Measurements from ENCODE around the gene DLX2.

DLX2 gene

DNA sequence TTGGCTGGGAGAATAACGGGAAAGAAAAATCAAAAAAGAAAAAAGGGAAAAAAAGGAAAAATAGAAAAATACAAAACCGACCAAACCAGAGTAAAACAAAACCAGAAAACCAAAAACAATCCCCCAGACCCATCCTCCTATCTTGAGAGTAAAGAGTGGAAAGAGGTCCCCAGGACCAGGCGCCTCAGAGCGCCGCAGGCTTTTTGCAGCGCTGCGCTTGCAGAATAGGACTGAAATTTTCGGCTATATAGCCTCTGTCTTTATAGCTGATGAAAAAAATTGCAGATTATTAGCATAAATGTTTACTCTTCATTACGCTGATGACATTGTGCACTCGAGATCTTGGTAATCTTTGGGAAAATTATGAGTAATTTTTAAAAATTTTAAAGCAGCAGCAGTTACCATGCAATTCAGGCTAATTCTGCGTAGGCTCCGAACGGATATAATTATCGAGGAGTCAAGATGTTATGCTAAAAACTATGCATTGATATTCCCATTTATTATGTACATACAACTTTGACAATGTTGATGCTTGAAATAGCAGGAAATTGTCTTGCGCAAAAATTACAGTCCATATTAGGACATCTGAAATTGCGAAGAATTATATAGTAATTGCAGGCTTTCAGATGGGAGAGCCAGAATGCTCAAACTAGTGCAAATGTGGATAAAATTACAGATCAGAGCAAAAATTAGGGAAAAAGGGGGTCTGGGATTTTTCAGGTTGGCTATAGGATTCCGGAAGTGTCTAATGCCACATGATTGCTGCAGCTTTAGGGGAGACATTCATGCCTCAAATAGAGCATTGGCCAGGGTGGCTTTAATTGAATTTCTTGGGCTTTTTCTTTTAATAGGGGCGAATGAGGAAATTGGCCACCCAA lies 9.0 kb downstream of the DLX2 start:
- no peak for DNase-seq

DNA sequence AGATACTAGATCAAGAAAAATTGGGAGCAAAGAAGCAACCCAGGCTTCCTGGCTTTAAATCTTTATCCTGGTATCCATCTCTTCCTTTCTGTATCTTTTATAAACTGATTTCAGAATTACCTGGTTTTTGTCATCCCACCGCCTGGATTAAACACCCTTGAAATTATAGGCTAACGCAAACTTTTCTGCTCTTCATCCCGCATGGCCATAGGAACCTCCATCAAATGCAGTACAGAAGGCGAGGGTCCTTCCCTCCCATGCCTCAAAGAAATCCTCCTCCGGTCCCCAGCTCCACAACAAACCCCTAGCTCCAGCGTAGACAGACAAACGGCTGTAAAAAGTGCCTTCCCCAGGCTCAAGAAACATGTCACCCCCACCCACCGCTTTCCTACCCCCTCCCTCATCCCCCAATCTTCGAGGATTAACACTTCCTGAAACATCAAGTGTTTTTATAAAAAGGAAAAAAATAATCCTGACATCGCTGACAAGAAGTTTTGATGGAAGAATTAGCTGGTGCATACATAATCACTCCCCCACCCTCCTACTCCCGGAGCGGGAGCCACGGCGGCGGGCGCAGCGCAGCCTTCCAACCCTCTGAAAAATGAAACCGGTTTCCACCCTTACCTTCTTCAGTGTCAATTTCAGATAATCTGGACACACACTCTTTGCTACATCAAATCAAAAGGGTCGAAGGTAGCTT lies 9.8 kb downstream of the DLX2 start:
- no peak for DNase-seq

DNA sequence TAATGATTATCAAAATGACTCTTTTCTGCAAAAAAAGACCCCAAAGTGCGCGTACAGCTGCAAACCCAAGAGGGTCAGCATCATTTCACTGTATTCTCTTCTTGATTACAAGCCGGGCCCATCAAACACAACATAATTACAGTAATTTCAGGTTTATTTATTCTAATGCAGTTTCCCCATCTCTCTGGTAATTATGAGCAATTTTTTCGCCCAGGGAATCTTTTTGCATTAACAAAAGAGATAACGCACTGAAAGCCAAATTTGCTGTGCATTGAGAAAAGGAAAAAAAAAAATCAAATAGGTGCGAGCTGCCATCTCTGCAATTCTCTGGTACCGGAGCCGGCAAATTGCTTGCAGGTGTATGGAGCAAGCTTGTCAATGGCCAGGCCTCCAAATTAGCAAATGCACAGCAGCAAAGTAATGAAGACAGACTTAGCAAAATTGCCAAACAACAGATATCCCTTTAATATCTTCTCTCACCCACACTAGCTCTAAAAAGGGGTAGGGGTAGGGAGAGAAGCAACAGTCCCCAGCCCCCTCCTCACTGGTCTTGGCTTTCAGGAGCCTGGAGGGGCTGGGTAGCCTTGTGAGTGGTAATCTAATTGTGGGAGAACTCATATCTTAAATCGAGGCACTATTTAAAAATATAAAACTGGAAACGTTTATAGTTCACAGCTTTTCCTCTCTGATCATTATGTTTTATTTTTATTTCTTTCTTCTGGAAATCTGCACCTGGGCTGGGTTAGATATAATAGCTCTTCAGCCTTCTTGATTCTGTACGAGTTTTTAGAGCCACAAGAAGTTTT lies 10.7 kb downstream of the DLX2 start:
- DNase-seq = no peak

DNA sequence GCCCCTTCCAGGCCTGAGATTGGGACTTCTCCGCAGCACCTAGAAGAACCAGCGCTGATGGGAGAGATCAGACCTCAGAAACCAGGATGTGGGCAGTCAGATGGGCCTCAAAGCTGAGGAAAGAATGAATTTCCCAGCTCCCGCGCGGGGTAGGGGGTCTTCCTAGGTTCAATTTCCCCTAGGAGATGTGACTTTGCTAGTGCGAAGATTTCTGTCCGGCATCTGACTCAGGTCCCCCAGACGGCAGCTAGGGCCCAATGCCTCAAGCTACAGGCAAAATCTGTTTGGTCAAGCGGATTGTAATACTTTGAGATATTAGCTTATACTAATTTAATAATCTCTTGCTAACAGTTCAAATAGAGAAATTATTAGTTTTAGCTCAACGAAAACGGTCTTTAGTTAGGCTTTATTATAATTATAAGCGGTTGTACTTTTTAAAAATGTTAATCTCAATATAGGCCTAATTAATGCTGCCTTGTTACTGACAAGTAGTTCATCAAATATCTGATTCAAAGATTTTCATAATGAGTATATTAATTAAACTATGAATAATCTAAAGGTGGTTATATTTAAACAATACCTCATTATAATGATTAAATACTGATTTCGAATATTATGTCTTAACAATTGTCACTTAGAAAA lies 11.6 kb downstream of the DLX2 start:
- DNase-seq = no peak

DNA sequence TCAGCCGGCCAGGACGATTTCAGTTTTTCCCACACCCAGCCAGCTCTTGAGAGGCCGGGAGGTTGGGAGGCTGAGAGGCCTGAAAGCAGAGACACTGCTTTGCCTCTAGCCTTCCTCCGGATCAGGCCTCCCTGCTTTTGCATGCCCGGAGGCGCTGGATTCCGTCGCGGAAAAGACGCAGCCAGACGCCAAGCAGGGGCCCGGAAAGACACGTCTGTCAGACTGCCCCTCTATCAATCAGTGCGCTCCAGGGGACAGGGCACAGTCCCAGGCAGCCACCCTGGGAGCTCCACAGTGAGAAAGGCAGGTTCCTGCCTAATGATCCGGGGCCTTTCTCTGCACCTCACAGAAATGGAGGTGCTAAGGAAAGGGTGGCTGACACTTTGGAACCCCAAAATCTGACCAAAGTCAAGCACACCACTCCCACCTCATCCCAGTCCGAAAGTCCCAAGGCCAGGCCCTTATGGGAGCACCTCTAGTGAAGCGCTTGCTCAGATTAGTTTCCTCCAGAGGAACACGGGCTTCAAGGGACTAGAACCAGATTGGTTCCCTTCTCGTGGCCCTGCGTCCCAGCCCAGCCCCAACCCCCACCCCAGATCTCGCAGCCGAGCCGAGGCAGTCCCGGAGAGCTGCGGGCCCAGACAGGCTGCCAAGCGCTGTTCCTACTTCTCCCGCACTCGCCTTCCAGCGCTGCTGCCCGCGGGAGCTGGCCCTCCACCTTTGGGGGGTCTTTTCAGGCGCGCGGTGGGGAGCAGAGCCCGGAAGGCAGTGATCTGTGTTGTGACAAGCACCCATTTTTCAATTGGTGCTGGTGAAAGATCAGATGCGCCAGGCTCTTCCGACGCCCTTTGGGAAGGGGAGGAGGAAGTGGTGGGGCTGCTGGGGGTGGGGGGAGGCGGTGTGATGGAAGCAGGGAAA lies 12.4 kb downstream of the DLX2 start:
- no peak for DNase-seq

DNA sequence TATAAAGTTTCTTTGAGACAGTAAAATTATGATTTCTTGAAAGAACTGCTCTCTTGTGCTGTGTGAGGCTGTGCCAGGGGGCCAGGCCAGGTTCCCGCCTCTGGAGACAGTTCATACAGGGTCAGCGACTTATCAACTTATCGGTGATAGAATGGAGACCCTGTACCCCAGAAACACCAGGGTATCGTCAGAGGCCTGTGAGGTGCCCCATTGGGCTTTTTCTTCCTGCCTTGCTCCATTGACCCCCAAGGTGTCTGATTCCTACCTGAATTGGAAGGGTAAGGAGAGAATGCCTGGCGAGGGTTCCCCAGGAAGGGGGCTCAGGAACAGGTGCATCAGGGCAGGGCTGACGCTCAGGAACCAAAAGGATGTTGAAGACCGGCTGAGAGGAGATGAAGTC lies 13.1 kb downstream of the DLX2 start:
- no peak for DNase-seq

DNA sequence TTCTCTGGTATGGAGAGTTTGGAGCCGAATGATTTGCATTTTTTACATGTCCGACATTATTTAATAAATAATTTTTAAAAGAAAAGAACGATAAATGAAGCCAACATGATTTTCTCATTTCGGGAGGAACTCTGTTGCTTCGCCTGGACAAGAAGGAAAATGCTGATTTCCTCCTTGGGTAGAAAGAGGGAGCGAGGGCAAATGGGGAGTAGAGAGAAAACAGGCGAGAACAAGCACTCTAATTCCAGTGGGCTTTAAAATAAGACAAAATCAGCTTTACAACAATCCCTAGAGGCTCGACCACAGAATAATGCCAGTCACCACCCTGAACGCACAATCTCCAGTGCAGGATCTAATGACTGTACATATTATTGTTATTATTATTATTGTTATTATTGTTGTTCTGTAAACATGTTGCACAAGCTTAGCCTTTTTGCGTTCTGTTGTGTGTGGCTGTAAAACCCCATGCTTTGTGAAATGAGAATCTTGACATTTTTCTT lies 13.6 kb downstream of the DLX2 start:
- DNase-seq = no peak

DNA sequence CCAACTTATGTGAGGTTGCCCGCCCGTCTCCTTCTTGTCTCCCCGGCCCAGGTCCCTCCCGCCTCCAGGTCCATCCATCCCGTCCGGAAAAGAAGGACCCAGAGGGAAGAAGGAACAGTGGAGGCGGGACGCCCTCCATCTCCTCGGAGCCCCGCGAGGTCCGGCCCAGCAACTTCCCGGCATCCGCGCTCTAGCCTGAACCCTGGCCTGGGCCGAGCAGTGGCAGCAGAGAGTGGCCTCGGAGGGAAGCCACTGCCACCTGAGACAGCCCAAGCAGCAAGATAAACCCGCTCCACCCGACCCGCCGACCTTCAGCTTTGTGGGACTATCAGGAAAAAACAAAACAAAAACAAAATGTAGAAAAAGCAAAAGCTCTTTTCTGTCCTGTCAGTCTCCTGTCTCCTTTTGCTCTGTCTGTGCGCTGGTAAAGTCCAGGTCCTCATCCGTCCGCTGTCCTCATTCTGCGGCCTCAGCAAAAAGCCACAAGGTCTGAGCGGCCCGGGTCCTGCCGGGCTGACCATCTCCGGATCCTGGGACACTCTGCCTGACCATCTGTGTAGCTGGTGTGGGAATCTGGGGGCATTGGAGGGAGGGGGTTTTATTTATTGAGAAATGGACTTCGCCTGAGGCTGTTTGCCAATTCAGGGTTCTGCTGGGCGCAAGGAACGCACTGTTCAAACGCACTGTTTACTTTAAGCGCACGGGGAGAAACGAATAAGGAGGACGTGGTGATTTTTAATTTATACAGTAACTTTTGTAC lies 14.3 kb downstream of the DLX2 start:
- DNase-seq = no peak

DNA sequence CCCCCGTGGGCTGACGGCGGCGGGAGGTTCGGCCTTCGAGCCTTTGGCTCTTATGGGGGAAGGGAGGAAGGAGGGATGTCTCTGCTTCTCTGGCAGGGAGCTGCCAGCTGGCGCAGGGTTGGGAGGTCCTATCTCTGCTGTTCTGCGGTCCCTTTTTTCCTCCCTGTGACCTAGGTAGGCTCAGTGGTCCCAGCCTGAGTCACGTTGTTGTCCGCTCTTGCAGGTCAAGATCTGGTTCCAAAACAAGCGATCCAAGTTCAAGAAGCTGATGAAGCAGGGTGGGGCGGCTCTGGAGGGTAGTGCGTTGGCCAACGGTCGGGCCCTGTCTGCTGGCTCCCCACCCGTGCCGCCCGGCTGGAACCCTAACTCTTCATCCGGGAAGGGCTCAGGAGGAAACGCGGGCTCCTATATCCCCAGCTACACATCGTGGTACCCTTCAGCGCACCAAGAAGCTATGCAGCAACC lies 14.9 kb downstream of the DLX2 start:
- no peak for DNase-seq

DNA sequence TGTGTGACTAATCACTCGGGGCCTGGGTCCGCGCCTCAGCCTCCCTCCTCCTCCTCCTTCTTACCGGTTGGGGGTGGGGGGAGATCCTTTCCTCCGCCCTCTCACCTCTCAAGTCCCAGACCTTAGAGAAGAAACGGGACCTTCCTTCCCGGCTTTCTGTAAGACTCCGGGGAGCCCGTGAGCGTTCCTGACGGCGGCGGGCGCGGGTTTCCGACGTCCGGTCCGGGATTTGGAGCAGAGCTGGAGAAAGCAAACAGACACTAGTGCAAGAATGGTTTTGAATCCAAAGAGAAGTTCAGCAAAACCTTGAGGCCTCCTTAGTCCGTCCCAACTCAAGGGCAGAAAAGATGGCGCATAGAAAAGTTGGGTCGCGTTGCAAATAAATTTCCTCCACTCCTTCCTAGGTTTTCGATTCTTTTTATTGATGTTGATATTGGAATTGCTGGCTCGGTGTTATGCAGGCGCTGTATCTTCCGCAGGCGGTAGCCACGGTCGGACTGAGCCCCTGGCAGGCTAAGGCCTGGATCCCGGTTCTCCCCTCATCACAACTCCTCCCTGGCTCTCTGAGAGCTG lies 15.4 kb downstream of the DLX2 start:
- no peak for DNase-seq

DNA sequence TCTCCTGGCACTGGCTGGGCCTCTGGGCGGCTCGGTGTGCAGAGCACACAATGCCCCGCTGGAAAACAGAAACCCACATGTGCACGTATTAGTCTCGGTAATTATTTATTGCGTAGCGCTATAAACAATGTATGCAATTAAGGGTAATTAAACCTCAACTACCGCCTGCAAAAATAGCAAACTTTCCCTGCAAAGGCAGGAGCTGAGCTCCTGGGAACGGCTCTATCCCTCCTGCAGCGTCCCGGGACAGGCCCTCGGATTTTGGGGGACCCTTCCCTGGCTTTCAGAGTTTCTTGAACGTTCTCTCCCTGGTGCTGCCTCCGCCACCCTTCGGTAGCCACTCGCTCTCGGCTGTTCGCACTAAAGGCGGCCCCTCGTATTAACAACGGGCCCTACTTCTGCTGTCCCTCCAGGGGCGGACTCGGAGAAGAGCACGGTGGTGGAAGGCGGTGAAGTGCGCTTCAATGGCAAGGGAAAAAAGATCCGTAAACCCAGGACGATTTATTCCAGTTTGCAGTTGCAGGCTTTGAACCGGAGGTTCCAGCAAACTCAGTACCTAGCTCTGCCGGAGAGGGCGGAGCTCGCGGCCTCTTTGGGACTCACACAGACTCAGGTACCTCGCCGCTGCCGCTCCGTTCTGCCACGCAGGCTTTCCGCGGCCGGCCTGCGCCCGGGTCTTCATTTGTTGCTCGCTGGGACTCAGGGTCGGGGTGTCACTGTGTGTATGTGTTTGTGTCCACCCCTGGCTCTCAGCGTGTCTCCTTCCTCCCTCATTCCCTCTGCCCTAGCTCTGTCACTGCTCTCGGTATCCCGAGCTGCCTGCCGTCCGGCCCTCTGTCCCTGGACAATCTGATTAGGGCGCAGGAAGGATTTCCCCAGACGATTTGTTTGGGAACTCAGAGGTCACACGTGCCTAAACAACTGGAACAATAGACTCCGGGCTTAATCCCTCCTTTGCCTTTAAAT lies 16.2 kb downstream of the DLX2 start:
- DNase-seq = peak; percentile 57

DNA sequence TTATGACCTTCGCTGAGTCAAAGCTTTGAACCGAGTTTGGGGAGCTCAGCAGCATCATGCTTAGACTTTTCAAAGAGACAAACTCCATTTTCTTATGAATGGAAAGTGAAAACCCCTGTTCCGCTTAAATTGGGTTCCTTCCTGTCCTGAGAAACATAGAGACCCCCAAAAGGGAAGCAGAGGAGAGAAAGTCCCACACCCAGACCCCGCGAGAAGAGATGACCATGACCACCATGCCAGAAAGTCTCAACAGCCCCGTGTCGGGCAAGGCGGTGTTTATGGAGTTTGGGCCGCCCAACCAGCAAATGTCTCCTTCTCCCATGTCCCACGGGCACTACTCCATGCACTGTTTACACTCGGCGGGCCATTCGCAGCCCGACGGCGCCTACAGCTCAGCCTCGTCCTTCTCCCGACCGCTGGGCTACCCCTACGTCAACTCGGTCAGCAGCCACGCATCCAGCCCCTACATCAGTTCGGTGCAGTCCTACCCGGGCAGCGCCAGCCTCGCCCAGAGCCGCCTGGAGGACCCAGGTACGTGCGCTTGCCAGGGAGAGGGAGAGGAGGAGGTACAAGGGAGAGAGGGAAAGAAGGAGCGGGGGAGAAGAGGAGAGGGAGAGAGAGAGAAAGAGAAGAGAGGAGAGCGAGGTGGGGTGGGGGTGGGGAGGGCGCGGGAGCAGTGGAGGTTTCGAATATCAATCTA lies 17.1 kb downstream of the DLX2 start, which contains the start of gene DLX1:
Gene DLX1, plus strand, starts transcription at position 48 of the 700 bp plus-strand sequence. Its CDS starts 171 bp downstream, at position 219.
- no peak for DNase-seq

DNA sequence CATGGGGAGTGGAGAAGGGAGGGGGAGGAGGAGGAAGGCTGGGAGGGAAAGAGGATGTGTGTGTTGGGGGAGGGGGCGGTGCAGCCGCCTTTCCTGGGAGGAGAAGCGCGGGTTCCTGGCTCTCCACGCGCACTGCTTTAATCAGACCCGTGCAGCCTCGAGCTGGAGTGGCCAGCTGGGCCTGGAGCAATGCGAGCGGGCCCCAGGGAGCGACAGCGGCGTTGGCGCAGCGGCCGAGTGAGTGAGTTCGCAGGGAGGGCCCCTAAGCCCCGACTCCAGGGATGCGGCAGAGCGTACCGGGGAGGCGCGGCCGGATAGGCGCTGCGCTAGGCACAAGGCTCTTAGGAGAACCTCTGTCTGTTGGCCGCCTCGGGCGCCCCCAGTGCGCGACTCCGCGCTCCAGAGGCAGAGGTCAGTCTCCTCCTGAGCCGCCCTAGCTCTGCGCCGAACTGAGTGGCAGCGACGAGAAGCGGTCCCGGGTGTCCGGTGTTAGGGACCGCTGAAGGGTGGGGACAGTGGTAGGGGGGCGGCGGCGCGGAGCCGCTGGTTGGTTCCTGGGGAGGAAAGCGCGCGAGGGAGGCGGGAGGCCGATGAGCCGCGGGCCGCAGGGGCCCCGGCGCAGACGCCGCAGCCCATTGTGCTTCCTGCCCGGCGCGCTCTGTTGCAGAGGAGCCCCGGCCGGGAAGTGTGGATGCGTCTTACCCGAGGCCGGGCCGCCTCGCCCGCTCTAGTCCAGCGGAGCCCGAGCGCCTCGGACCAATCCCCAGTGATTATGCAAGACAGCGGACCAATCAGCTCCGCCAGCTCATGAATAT lies 17.8 kb downstream of the DLX2 start:
- peak; percentile 72 for DNase-seq

DNA sequence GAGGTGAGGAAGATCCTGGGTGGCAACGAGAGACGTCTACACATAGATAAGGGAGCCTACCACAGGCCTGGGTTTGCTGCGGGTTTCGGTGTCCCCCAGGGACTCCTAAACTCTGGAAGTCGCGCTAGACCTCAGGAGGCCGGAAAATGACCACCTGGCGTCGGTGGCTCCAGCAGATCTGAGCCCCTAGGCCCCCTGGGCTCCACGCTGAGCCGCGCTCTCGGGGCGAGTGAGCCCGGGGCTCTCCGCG lies 18.4 kb downstream of the DLX2 start:
- no peak for DNase-seq

DNA sequence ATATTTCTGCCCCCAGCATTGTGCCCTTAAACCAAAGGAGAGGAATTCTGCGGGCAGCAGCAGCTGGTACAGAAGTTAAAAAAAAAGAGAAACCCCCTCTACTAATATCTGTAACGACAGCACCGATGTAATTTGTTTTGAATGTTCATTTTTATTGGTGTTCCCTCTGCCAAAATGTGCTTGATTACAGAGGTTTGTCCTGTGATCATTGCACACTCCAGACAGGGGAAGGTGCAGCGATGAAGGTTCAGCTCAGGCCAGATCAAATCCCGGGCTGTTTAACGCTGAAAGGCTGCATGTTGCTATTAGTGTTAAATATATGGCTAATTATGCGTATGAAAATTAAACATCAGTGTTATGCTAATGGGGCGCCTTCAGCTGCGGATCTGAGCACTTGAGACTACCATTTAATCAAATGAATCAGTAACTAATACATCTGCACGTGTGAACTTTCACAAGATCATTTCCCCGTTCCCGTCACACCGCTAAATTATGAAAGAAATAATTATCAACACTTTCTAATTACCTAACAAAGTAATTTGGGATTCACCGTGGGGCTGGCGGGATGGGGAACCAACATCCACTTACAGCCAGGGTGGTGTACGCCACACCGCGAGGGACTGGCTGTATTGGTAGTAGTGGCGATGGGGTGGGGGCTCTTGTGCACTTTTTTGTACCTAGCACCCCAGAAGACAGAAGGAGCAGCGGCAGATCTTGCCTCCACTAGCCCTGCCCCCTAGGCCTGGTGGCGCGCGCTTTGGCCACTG lies 18.9 kb downstream of the DLX2 start:
- no peak for DNase-seq

DNA sequence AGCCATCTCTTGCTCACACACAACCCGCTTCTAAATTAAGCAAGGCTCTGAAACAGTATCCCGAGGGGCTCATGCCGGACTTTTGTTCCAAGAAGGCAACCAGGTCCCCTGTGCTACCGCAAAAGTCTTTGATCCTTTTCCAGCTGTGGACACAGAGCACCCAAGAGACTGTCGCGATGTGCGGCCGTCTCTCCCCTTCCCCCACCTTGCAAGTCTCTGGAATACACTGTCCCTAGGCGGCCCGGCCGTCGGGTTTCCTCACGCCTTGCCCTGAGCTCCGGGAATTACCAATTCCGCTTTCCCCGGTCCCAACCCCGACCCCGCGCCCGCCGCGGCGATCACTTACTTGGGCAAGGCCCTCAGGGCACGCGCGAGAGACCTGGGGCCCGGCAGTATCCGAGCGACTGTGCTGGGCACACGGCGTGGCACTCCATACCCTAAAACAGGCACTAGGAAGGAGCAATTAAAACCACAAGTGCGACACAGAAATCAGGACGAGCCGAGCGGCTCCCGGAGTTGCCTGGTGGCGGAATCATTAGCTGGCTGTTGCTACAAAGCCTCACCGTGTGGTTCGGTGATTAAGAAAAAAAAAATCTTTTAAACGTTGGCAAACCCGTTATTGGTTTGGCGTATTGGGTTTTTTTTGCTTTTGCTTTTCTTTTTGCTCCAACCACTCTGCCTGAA lies 19.6 kb downstream of the DLX2 start:
- no peak for DNase-seq
